Activated CD4-positive, alpha-beta T cell treated with anti-CD3 and anti-CD28 coated beads for 24 hours (primary cell): ENCODE data around the gene ALOX15.
"Not testable (repeated sequence)": the region's sequence is repeated elsewhere in the genome, so short reads cannot be mapped to it uniquely, and the experiment has no call there.

ENCODE experiments used
- DNase-seq, 2 donors: peaks; one replicate each; pipeline ENCODE4 v3.0.0-alpha.2; 2020; ENCODE audit warnings: low read depth in 2 of 2

ALOX15 gene

DNA sequence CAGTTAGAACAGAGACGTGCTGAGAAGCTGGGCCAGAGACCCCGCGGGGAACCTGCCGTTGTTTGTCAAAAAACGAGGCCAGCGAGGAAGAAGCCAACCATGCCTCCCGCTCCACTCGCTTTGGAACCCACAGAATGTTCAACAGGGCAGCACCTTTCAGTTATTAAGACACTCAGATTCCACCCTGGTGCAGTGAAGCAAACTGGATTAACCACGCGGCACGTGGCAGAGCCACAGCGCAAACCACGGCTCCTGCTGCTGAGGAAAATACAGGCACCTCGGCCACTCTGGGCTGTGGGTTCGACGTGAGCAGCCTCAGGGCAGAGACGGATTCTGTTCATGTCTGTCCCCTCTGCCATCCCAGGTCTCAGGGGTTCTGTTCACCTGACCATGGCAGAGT is 24.4 kb downstream of the ALOX15 start:
- no peak for DNase-seq

- DNase-seq: no peak
Measured at GRCh38 chr17:4616476-4616875, 25.0 kb downstream of the ALOX15 start.

- no peak for DNase-seq
Measured at GRCh38 chr17:4610656-4611055, 30.8 kb downstream of the ALOX15 start.

DNA sequence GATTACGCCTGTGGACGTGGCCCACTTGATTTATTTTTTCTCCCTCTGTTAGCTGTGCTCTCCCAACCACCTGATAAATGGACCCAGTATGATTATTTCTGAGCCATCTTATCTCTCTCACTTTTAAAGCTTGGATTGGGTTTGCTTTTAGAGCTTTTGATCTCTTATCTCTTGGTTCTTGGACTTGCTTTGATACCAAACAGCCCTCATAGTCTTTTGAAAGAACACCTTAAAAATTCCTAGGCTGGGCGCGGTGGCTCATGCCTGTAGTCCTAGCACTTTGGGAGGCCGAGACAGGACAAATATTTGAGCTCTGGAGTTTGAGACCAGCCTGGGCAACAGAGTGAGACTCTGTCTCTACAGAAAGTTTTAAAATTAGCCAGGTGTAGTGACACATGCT is 31.3 kb downstream of the ALOX15 start:
- no peak for DNase-seq

- no peak for DNase-seq
Measured at GRCh38 chr17:4609761-4610160, 31.7 kb downstream of the ALOX15 start.

DNA sequence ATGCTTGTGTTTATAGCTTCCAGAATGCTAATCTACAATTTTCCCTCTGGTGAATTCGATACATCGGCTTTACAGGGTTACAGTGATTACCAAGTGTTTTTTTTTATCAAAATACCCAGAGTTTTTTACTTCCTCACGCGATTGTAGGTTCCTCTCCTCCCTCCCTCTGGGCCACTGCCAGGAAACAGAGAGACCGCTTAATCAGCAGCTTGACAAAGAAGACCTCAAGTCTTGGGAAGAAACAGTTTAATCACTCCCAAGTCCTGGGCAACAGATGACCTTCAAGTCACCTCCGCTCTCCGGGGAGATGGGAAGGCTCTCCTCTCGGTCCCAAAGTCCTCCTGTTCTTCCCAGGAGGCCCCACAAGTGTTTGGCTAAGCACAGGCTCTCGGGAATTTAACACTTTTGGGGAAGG is 33.7 kb downstream of the ALOX15 start:
- DNase-seq: no peak

DNA sequence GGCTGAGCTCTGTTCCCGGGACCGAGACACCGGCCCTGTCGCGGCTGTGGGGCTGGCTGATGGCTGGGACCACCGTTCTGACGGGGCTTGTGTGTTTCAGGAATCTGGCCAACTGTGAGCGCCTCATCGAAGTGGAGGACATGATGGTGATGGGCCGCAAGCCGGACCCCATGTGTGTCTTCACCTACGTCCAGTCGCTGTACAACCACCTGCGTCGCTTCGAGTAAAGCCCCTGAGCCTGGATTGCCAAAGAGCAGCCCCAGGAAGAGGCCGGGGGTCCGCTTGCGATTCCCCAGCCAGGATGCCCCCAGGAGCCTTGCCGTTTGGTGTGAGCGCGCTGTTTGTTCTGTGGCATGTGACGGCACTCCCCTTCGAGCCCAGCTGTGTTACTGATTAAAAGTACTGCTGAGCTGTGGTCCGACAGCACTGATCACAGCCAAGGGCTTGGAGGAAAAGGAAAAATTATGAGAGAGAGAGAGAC is 34.2 kb downstream of the ALOX15 start:
- DNase-seq: no peak

DNA sequence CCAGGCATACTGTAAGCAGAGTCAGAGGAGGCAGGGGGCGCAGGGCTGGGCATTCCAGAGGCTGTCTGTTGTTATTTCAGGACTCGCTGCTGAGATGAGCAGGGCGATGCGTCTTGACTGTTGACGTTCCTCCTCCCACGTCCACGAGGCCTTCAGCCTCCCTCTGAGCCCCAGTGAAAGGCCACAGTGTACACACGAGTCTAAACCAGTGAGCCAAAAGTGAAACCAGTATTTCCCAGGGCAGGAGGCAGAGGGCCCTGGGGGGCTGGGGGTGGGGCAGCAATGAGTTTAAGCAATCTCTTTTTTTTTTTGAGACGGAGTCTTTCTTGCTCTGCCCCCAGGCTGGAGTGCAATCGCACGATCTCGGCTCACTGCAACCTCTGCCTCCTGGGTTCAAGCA is 35.7 kb downstream of the ALOX15 start:
- DNase-seq: no peak

DNA sequence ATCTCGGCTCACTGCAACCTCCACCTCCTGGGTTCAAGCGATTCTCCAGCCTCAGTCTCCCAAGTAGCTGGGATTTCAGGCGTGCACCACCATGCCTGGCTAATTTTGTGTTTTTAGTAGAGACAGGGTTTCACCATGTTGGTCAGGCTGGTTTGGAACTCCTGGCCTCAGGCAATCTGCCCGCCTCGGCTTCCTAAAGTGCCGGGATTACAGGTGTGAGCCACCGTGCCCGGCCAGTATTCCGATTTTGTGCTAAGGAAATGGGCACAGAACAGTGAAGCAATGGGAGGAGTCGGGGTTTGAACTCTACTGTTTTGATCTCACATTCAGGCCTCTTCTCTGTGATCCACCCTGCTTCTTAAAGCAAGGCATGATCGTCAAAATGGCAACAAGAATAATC is 36.7 kb downstream of the ALOX15 start:
- DNase-seq: not testable (repeated sequence)

- DNase-seq: no peak
Measured at GRCh38 chr17:4604111-4604644, 37.3 kb downstream of the ALOX15 start.

- no peak for DNase-seq
Measured at GRCh38 chr17:4602041-4602440, 39.4 kb downstream of the ALOX15 start.

- no peak for DNase-seq
Measured at GRCh38 chr17:4601326-4601725, 40.2 kb downstream of the ALOX15 start.

DNA sequence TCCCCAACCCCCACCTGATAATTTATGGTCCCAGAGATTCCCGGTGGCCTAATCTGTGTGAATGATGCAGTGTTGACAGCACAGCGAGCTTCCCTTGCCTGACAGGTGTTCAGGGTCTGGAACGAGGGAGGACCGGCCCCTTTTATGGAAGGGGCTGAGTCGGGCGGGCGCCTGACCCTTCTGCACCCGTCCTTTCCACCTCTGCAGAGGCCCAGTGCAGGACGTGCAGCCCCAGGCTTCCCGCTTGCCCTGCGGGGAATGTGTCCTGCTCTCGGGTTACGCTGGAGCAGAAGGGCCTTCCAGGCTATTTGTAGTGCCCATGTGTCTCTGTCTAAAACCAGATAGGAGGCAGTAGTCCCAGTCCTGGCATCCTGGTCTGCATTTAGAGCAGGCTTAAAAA is 40.9 kb downstream of the ALOX15 start:
- no peak for DNase-seq

GRCh38 chr17:4599505-4600281 is 41.8 kb downstream of the ALOX15 start:
- DNase-seq: no peak

DNA sequence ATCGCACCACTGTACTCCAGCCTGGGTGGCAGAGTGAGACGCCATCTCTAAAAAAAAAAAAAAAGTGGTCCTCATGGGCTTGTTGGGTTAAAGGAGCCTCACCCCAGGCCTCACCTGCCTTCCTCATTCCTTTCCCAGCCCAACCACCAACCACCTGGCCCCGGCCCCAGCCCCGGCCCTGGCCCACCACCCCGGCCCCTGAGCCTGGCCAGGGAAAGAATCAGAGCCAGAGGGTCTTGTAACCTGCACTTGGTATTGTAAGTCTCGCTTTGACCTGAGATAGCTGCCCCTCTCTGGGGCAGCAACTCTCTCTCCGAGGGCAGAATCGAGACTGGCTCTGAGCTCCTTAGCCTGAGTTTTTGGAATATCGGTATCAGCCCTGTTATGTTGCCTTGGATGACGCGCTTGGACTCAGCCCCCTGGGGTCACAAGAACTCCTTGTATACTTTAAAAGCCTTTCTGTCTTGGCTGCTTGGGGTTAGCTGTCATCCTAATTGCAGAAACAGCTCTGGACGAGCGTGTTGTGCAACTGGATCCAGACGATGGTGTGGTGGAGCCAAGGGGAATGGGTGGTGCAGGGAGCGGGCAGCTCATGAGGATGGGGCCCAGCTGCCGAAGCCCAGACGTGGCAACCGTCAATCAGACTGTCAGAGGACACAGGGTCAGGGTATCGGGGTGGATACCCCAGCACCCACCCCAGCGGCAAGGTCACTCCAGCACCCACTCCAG is 42.5 kb downstream of the ALOX15 start:
- DNase-seq: no peak

DNA sequence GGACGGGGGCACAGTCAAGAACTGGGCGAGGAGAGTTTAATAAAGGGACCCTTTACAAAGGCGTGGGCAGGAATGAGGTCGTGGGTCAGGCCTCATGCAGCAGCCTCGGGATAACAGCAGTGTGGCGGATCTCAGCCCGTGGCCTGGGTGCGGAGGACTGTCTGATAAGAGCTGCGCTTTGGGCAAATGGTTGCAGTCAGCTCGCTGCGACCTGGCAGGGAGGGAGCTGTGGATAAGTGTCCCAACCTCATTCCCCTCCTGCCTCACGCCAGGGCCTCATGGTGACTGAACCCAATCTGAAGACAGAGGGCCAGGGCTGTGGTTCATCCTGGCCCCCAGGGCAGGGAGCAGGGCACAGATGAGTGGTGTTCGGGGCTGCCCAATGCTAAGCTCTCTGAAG is 43.5 kb downstream of the ALOX15 start:
- DNase-seq: no peak

DNA sequence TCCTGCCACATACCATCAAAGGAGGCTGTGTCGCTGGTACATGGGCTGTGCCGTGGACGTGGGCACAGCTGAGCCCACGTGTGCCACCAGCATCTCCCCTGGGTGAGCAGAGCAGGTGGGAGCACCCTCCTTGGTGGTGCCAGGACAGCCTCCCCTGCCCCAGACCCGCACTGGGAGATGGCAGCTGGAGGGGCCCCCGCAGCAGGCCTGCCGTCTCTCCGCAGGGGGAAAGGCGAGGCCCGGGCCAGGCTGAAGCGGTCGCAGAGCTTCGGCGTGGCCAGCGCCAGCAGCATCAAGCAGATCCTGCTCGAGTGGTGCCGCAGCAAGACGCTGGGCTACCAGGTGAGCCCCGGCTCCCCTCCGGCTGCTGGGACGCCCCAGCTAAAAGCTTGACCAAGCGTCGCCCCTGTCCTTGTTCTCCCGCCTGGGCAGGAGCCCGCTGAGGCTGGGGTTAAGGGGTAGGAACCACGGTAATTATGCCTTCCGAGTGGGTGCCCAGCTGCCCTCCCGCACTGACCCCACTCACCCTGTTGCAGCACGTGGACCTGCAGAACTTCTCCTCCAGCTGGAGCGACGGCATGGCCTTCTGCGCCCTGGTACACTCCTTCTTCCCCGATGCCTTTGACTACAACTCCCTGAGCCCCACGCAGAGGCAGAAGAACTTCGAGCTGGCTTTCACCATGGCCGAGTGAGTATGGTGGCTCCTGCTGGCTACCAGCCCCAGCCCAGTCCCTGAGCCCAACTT is 44.7 kb downstream of the ALOX15 start:
- DNase-seq: no peak

DNA sequence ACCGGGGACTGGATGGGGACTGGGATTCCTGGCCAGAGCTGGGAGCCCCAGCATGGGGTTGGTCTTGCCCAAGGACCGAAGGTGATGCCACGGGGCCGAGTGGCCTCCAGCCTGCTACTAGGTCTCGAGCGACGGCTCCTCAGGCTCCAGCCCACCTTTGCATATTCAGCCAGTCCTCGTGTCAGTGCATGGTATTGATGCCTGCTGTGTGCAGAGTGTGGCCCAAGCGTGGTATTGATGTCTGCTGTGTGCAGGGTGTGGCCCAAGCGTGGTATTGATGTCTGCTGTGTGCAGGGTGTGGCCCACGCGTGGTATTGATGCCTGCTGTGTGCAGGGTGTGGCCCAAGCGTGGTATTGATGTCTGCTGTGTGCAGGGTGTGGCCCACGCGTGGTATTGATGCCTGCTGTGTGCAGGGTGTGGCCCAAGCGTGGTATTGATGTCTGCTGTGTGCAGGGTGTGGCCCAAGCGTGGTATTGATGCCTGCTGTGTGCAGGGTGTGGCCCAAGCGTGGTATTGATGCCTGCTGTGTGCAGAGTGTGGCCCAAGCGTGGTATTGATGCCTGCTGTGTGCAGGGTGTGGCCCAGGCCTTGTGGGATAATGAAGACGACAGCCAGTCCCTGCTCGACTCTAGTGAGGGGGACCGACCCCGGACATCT is 45.7 kb downstream of the ALOX15 start:
- DNase-seq: not testable (repeated sequence)

DNA sequence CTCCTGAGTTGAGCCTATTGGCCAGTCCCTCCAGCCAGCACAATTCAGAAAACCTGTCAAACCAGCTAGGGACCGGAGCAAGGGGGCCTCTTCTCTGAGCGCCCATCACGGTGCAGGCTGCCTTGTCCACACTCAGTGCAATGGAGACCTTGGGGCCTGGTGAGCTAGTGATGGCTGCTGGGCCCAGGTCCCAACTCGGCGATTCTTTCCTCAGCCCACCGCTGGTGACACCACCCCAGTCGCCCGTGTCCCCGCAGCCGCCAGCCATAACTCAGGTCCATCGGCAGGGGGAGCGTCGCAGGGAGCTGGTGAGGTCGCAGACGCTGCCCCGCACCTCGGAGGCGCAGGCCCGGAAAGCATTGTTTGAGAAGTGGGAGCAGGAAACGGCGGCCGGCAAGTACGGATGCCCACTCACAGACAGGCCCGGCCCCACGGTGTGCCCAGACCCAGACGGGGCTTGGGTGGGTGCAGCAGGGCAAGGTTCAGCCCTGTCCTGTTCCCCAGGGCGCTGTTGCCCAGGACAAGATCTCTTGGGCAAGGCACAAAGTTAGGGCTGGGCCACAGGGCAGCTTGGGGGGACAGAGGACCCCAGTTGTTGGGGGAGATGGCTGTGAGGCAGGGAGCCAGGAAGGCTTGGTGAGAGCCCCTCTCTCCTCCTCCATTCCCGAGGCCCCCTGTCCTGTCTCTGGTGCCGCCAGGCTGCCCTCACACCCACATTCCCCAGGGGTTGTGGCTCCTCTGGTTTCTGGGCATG is 46.4 kb downstream of the ALOX15 start:
- DNase-seq: peak in 1 of 2 donors; percentile 26

DNA sequence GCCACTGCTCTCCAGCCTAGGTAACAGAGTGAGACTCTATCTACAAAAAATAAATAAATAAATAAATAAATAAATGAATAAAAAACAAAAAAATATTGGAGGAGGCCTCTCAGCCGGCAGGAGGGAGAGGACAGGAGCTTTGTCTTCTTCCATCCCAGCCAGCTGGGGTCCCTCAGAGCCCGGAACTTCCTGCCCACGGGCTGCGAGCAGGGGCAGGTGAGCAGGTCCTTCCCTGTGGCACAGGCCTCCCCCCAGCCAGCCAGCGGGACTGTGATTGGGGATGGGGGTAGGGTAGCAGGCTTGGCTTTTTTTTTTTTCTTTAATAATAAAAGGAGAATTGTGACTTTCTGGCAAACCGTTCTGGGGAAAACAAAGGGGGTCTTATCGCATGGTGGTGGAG is 47.1 kb downstream of the ALOX15 start:
- DNase-seq: no peak

DNA sequence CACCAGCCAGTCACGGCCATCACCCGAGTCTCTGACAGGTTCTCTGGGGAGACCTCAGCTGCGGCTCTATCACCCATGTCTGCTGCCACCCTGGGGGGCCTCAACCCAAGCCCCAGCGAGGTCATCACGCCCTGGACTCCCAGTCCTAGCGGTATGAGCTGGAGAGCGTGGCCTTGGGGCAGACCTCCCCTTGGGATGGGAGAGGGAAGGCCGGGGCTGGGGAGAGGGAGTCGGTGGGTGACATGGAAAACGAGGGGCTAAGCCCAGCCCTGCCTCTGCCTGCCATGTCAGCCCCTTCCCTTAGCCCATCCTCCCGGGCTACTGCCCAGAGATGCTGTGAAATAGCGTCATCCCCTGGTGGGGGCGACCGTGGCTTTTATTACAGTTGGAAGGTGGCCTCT is 48.5 kb downstream of the ALOX15 start:
- DNase-seq: no peak
